Right renal cortex interstitium (tissue), 3 donors: ENCODE measurements around the gene GIPC3. TPM values are rescaled to one million over a fixed set of nuclear protein-coding genes. Genes with fewer than 3 reads are reported as not detected.
A peak's percentile ranks its signal among the peaks of the same experiment; 100 is the strongest.
"Not testable (repeated sequence)": the region's sequence is repeated elsewhere in the genome, so short reads cannot be mapped to it uniquely, and the experiment has no call there.

ENCODE experiments used
- DNase-seq, 3 donors: peaks; one replicate each; pipeline ENCODE4 v3.0.0-alpha.2; 2013; ENCODE audit warnings: low read depth in 3 of 3, low spot score in 2 of 3
- polyA plus RNA-seq, 3 donors: library from polyadenylated mRNA; unstranded; fragments of 120-200 nt; gene quantifications; one replicate each; pipeline ENCODE4 v1.2.1, GENCODE V29; 2013; ENCODE audit not compliant: insufficient read length in 3 of 3

Gene GIPC3
- polyA plus RNA-seq, 3 donors: 1.9 to 3.1 (median 2.8) TPM

- DNase-seq: no peak
Observed at GRCh38 chr19:3615524-3616135, 30.4 kb downstream of the GIPC3 start.

- DNase-seq: no peak
Observed at GRCh38 chr19:3617463-3617862, 32.2 kb downstream of the GIPC3 start.

- no peak for DNase-seq
Observed at GRCh38 chr19:3618144-3618810, 33.0 kb downstream of the GIPC3 start.

GRCh38 chr19:3618811-3619630 is 33.7 kb downstream of the GIPC3 start:
- no peak for DNase-seq

GRCh38 chr19:3619631-3620012 is 34.3 kb downstream of the GIPC3 start:
- DNase-seq: no peak

GRCh38 chr19:3620145-3620816 is 35.0 kb downstream of the GIPC3 start:
- DNase-seq: no peak

GRCh38 chr19:3620817-3621547 is 35.7 kb downstream of the GIPC3 start:
- DNase-seq: no peak

- DNase-seq: no peak
Observed at GRCh38 chr19:3621689-3622088, 36.4 kb downstream of the GIPC3 start.

GRCh38 chr19:3622224-3622623 is 36.9 kb downstream of the GIPC3 start:
- no peak for DNase-seq

GRCh38 chr19:3623716-3624115 is 38.4 kb downstream of the GIPC3 start:
- DNase-seq: no peak

- DNase-seq: no peak
Observed at GRCh38 chr19:3625996-3626472, 40.8 kb downstream of the GIPC3 start.

GRCh38 chr19:3626473-3627350 is 41.4 kb downstream of the GIPC3 start, which contains the start of gene CACTIN:
Gene CACTIN (minus strand): TSS chr19:3626790. CDS start chr19:3626762, 28 bp downstream.
- DNase-seq: peak; percentile 93 to 94 (median 94)

- DNase-seq: no peak
Observed at GRCh38 chr19:3627351-3627723, 42.1 kb downstream of the GIPC3 start.

GRCh38 chr19:3628766-3629165 is 43.5 kb downstream of the GIPC3 start:
- DNase-seq: not testable (repeated sequence)

- no peak for DNase-seq
Observed at GRCh38 chr19:3631053-3631861, 46.0 kb downstream of the GIPC3 start.

- DNase-seq: no peak
Observed at GRCh38 chr19:3632098-3632497, 46.8 kb downstream of the GIPC3 start.

- DNase-seq: no peak
Observed at GRCh38 chr19:3632739-3633558, 47.7 kb downstream of the GIPC3 start.

- DNase-seq: no peak
Observed at GRCh38 chr19:3633559-3633988, 48.3 kb downstream of the GIPC3 start.
